Activated T-helper 2 cell treated with anti-CD3 and anti-CD28 coated beads, Interferon-gamma antibody, Interleukin-2, Interleukin-4, amounts not matched to agents 10 μg/mL and 5 μg/mL and 100 μg/mL, durations not matched to agents 14 hours and 24 hours and 36 hours (primary cell): ENCODE data around the gene GLT8D1. TPM values are rescaled to one million over a fixed set of nuclear protein-coding genes. Genes with fewer than 3 reads are reported as not detected.
A peak's percentile ranks its signal among the peaks of the same experiment; 100 is the strongest.
"Not testable (repeated sequence)": the region's sequence is repeated elsewhere in the genome, so short reads cannot be mapped to it uniquely, and the experiment has no call there.

Source experiments
- DNase-seq: peaks from one replicate; pipeline ENCODE4 v3.0.0; 2021; ENCODE audit warnings: low spot score
- H3K27ac Mint-ChIP-seq: one replicate; pipeline ENCODE4 v1.8.0; 2021; ENCODE audit warnings: mixed read lengths
- H3K27me3 Mint-ChIP-seq: one replicate; pipeline ENCODE4 v1.8.0; 2021; ENCODE audit warnings: low read depth, mixed read lengths
- H3K36me3 Mint-ChIP-seq: one replicate; pipeline ENCODE4 v1.8.0; 2021; ENCODE audit warnings: low read depth, mixed read lengths
- H3K4me1 Mint-ChIP-seq: one replicate; pipeline ENCODE4 v1.8.0; 2021; ENCODE audit warnings: low read depth, mixed read lengths
- H3K4me3 Mint-ChIP-seq: one replicate; pipeline ENCODE4 v1.8.0; 2021; ENCODE audit warnings: low read depth, mild to moderate bottlenecking, moderate library complexity, mixed read lengths
- H3K9me3 Mint-ChIP-seq: one replicate; pipeline ENCODE4 v1.8.0; 2021; ENCODE audit warnings: mixed read lengths
- intact Hi-C: fragments of 100-400 bp; cut with micrococcal nuclease; formaldehyde crosslinking; loops from one replicate; pipeline ENCODE4 v1.15.1; 2023
- total RNA-seq: library from RNA; stranded (reverse); gene quantifications from 2 replicates; pipeline ENCODE4 v1.2.3, GENCODE V29; 2022

The GLT8D1 gene
- total RNA-seq, 1 donor from 2014 or later: 38.7 TPM

DNA sequence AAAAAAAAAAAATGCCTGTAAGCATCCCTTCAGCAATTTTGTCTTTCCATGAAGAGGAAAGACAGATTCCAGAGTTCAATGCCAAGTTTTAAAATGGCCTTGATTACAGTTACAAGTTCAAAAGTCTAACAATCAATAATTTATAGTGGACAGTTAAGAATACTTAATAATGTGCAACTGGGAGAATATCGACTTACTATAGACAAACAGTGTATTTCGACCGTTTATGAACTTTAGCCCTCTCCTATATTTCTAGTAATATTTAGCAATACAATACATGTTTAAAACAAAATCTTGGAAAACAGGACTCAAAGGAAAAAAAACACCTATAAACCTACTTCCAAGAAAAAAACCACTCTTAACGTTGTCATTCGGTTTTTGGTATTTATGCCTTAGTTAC, 21.4 kb downstream of the GLT8D1 start:
- peaks cover 57% of the 10 kb centered on the region for H3K4me1 Mint-ChIP-seq
- peak overlapping the region; percentile 87 for H3K4me3 Mint-ChIP-seq
- DNase-seq: no peak
- H3K9me3 Mint-ChIP-seq: no peaks in the 10 kb centered on the region
- peaks cover 82% of the 10 kb centered on the region for H3K36me3 Mint-ChIP-seq
- H3K27me3 Mint-ChIP-seq: no peaks in the 10 kb centered on the region
- peak overlapping the region; percentile 93 for H3K27ac Mint-ChIP-seq
- intact Hi-C loops: loop anchor here (10.0 kb wide), 4 partner anchors 229 to 709 kb away; partner anchors contain the start of genes ABHD14A, ABHD14B, DUSP7 and NISCH

DNA sequence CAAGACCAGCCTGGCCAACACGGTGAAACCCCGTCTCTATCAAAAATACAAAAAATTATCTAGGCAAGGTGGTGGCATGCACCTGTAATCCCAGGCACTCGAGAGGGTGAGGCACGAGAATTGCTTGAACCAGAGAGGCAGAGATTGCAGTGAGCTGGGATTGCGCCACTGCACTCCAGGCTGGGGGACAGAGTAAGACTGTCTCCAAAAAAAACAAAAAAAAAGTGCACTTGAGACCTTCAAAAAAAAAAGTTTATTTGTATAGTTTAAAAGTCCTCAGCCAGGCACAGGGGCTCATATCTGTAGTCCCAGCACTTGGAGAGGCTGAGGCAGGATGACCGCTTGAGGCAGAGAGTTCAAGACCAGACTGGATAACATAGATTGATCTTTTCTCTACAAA, 22.0 kb downstream of the GLT8D1 start:
- intact Hi-C loops: loop anchor here (10.0 kb wide), 4 partner anchors 229 to 709 kb away; partner anchors contain the start of genes ABHD14A, ABHD14B, DUSP7 and NISCH
- Mint-ChIP-seq H3K9me3 (no peaks in the 10 kb centered on the region), H3K36me3 (peaks cover 82% of the 10 kb centered on the region), H3K4me3 (peak overlapping the region; percentile 87), H3K27me3 (no peaks in the 10 kb centered on the region), H3K27ac (peak overlapping the region; percentile 72), H3K4me1 (peaks cover 54% of the 10 kb centered on the region)
- DNase-seq: no peak

DNA sequence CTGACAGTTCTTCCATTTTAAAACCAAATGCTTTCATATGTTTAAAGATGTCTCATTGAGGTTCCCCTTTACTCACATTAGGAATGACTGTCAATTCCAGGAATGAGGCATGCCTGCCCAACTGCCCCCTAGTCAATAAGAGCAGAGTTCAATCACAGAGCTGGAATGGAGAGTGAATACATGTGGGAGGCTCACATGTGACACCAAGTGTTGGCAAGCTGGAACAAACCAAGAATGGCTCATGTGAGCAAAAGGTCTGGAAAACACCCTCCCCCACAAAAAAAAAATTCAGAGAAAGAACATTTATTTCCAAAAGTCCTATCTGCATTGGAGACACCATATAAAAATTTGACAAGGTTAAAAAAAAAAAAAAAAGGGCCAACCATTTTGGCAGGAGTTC, 23.6 kb downstream of the GLT8D1 start:
- intact Hi-C loops: loop anchor here (1.0 to 10.0 kb wide), 5 partner anchors 11 to 707 kb away; partner anchors contain the start of genes ABHD14A, ABHD14B, DUSP7 and NISCH
- Mint-ChIP-seq H3K9me3 (no peaks in the 10 kb centered on the region), H3K27me3 (no peaks in the 10 kb centered on the region), H3K27ac (peak overlapping the region; percentile 86), H3K4me1 (peaks cover 48% of the 10 kb centered on the region), H3K4me3 (peak overlapping the region; percentile 26), H3K36me3 (peaks cover 75% of the 10 kb centered on the region)
- no peak for DNase-seq

DNA sequence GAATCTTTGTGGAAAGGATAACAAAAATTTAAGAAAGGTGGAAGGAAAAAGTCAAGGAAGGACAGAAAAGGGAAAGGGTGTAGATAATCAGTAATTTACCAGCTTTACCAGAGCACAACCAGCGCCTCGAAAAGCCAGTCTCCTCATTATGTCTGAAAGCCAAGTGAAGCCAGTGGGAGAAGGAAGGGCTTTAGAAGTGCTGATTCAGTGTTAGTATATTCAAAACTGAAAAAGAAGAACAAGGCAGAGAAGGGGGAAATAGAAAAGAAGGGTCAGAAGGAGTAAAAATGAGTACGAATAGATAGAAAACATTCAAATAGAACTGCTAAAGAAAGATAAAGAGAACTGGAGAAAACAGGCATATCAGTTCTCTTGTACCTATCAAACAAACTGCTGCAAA, 24.0 kb downstream of the GLT8D1 start:
- peaks cover 75% of the 10 kb centered on the region for H3K36me3 Mint-ChIP-seq
- H3K4me1 Mint-ChIP-seq: peaks cover 51% of the 10 kb centered on the region
- no peaks in the 10 kb centered on the region for H3K27me3 Mint-ChIP-seq

DNA sequence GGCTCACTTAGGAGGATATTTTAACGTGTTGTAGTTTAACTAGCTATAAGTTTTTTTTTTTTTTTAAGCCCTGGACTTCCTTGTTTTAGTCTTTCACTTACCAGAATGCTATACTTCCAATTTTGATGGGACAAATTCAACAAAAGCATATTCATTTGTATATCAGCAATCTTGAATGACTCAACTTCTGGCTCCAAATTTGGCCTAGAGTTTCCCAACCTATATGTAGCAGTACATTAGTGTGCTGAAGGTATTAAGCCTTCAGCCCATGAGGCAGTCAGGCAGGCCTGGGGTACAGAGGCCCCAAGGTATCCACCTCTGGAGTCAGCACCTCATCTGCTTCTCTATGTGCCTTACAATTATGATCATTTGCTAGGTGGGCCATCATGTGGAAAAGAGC, 25.8 kb downstream of the GLT8D1 start:
- no peaks in the 10 kb centered on the region for H3K27me3 Mint-ChIP-seq
- H3K9me3 Mint-ChIP-seq: no peaks in the 10 kb centered on the region
- no peak for DNase-seq
- peak overlapping the region; percentile 81 for H3K27ac Mint-ChIP-seq
- H3K36me3 Mint-ChIP-seq: peaks cover 77% of the 10 kb centered on the region
- no peak overlapping the region for H3K4me3 Mint-ChIP-seq
- peaks cover 54% of the 10 kb centered on the region for H3K4me1 Mint-ChIP-seq
- intact Hi-C loops: loop anchor here (10.0 kb wide), 4 partner anchors 225 to 705 kb away; partner anchors contain the start of genes ABHD14A, ABHD14B, DUSP7 and NISCH

More for the DNA sequence above, 24.0 kb downstream of the GLT8D1 start:
- DNase-seq: no peak
- Mint-ChIP-seq H3K9me3 (no peaks in the 10 kb centered on the region), H3K4me3 (no peak overlapping the region), H3K27ac (peak overlapping the region; percentile 86)
- intact Hi-C loops: loop anchor here (10.0 kb wide), 4 partner anchors 227 to 707 kb away; partner anchors contain the start of genes ABHD14A, ABHD14B, DUSP7 and NISCH

DNA sequence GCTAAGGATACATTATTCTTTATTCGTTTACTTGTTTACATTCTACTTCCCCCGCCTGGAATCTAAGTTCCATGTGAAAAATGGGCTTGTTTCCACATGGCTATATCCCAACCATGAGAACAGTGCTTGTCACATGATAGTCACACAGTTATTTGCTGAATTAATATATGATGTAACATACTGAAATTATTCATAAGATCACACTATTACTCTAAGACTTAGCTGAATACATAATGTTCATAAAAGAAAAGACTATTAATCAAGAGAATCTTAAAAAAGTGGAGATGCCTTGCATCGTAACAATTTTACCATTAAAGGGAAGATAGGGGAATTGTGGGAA, 26.4 kb downstream of the GLT8D1 start:
- Mint-ChIP-seq H3K27ac (no peak overlapping the region), H3K4me1 (peaks cover 48% of the 10 kb centered on the region), H3K36me3 (peaks cover 72% of the 10 kb centered on the region), H3K9me3 (no peaks in the 10 kb centered on the region), H3K27me3 (no peaks in the 10 kb centered on the region), H3K4me3 (no peak overlapping the region)
- DNase-seq: no peak
- intact Hi-C loops: no loop called here

DNA sequence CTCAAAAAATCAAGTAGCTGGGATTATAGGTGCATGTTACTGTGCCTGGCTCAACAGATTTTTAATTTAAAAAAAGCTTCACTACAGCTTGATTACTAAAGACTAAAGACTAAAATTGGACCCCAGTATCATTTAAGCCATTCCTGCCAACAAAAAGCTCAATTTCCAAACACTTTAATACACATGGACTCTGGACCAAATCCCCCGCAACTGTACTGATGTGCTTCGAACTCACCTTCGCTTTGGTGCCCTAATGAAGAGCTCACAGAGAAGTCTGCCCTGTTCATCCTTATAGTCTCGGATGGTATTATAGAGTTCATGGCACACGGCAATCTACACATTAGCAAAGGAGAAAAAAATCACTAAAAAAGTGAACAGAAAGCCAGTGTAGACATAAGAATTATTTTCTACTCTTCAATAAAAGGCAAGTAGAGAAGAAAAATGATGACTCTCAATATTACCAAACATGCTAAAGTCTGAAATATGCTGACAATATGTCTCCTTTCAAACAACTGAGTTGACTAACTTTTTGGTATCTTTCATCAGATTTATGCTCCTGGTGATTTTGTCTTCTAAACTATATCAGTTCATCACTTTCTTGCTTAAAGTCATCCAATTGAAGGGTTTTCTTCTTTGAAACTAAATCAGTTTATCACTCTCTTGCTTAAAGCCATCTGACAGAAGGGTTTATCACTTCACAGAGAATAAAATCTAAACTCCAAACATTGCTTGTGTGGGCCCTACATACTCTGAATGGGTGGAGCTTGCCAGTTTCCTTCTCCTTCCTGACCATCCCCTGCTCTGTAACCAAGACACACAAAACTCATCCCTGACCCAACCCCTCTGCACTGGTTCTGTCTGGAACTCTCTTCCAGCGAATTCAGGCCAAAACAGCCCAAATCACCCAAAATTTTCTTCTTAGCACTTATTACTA, 27.1 kb downstream of the GLT8D1 start:
- no peaks in the 10 kb centered on the region for H3K9me3 Mint-ChIP-seq
- peaks cover 69% of the 10 kb centered on the region for H3K36me3 Mint-ChIP-seq
- peaks cover 43% of the 10 kb centered on the region for H3K4me1 Mint-ChIP-seq
- intact Hi-C loops: no loop called here
- H3K27ac Mint-ChIP-seq: no peak overlapping the region
- no peak overlapping the region for H3K4me3 Mint-ChIP-seq
- no peaks in the 10 kb centered on the region for H3K27me3 Mint-ChIP-seq
- DNase-seq: no peak

DNA sequence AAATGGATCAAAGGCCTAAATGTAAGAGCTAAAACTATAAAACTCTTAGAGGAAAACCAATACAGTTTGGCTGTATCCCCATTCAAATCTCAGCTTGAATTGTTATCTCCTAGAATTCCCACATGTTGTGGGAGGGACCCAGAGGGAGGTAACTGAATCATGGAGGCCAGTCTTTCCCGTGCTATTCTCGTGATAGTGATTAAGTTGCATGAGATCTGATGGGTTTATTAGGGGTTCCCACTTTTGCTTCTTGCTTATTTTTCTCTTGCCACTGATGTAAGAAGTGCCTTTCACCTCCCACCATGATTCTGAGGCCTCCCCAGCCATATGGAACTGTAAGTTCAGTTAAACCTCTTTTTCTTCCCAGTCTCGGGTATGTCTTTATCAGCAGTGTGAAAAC, 29.4 kb downstream of the GLT8D1 start:
- H3K27ac Mint-ChIP-seq, H3K27me3 Mint-ChIP-seq, DNase-seq, H3K4me3 Mint-ChIP-seq, H3K9me3 Mint-ChIP-seq, intact Hi-C loops: not testable (repeated sequence)
- Mint-ChIP-seq H3K36me3 (peaks cover 69% of the 10 kb centered on the region), H3K4me1 (peaks cover 39% of the 10 kb centered on the region)

DNA sequence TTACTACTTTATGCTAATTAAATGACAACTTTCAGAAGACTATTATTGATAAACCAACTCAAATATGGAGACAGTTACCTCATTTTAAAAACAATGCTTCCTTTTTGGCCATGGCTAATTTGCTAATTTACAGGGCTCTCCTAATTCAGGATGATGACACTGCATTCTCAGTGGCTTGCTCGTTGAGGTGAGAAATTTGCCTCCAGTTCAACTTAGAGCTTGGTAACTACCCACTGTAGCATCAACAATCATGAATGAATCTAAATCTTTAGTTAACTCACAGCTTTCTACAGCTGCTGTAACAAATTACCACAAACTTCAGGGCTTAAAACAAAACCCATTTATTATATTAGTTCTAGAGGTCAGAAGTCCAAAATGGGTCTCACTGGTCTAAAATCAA, 33.9 kb downstream of the GLT8D1 start:
- peaks cover 27% of the 10 kb centered on the region for H3K4me1 Mint-ChIP-seq
- H3K4me3 Mint-ChIP-seq: no peak overlapping the region
- no peak for DNase-seq
- intact Hi-C loops: loop anchor here (1.0 kb wide), 1 partner anchor 11 kb away; no protein-coding TSS in a partner anchor
- no peaks in the 10 kb centered on the region for H3K9me3 Mint-ChIP-seq
- H3K27me3 Mint-ChIP-seq: no peaks in the 10 kb centered on the region
- H3K36me3 Mint-ChIP-seq: peaks cover 62% of the 10 kb centered on the region
- peak overlapping the region; percentile 98 for H3K27ac Mint-ChIP-seq

DNA sequence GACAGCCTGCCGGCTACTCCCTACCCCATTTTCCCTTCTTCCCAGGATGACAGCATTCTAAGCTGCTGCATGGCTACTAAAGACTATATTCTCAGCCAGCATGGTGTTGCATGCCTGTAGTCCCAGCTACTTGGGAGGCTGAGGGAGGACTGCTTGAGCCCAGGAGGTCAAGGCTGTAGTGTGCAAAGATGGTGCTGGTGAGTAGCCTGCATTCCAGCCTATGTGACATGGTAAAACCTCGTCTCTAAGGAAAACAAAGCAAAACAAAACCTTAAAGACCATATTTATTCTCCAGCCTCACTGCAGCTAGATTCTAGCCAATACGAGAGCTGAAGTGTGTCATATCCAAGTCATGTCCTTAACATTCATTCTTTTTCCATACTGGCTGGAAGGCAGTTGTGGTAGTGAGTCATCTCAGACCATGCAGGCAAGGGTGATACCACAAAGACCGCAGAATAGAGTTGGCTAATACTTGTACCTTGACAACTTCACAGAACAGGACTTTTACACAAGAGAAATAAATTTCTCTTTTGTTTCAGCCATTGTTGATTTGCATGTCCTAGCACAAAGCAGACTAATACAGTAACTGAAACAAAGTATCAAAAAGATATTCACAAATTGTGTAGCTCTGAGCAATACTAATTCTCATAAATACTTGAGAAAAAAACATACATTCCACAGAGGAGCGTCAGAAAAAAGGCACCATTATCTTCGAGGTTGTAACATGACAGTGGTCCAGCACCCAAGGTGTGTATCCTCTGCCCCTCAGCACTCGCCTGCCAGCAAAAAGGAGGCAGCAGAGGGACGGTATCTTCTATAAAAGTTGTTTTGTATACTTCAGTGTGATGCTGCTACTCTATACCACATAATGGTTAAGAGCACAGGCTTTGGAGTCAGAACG, 34.7 kb downstream of the GLT8D1 start:
- Mint-ChIP-seq H3K9me3 (no peaks in the 10 kb centered on the region), H3K36me3 (peaks cover 58% of the 10 kb centered on the region), H3K27me3 (no peaks in the 10 kb centered on the region), H3K27ac (peak overlapping the region; percentile 98), H3K4me1 (peaks cover 22% of the 10 kb centered on the region), H3K4me3 (peak overlapping the region; percentile 55)
- intact Hi-C loops: loop anchor here (1.0 kb wide), 1 partner anchor 11 kb away; no protein-coding TSS in a partner anchor
- DNase-seq: peak; percentile 35

DNA sequence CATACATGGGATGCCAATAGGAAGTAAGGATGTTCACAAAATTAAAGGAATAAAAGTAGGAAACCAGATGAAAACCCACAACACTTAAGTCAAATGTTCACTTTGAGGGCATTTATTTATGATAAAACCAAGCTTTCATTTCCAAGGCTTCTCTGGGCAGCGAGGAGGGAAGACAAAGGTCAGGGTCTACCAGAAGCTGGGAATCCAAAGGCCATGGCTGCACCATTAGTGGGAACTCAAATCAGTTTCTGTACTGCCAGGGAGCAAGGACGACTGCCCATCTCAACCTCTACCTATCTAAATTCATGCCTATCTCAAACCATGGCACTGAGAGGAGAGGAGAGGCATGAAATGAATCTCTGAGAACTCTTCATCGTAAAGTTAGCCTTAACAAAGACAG, 42.5 kb downstream of the GLT8D1 start:
- Mint-ChIP-seq H3K27me3 (no peaks in the 10 kb centered on the region), H3K4me1 (peaks cover 4% of the 10 kb centered on the region), H3K9me3 (no peaks in the 10 kb centered on the region), H3K36me3 (peaks cover 69% of the 10 kb centered on the region), H3K27ac (no peak overlapping the region), H3K4me3 (no peak overlapping the region)
- intact Hi-C loops: no loop called here
- no peak for DNase-seq

DNA sequence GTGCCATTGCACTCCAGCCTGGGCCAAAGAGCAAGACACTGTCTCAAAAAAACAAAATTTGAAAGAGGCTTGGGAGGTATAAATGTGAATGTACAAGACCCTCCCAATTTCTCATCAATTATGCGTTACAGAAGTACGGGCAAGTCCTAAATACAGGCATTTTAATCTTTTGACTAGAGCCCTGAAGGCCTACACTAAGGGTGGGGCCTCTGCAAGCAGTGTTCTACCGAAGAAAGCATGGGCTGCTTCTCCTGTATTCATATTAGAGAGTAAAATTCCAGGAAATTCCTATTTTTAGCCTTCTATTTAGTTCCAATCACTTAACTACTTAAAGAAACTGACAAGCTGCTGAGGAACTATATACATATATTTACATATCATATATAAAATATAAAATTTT, 45.5 kb downstream of the GLT8D1 start:
- Mint-ChIP-seq H3K4me1 (peaks cover 6% of the 10 kb centered on the region), H3K9me3 (no peaks in the 10 kb centered on the region), H3K27ac (no peak overlapping the region), H3K27me3 (no peaks in the 10 kb centered on the region), H3K4me3 (no peak overlapping the region), H3K36me3 (peaks cover 76% of the 10 kb centered on the region)
- intact Hi-C loops: no loop called here
- no peak for DNase-seq
